Activated CD8-positive, alpha-beta memory T cell treated with anti-CD3 and anti-CD28 coated beads for 36 hours (primary cell): ENCODE results near the gene TLR4. TPM values are rescaled to one million over a fixed set of nuclear protein-coding genes. Genes with fewer than 3 reads are reported as not detected.

Experiments
- CTCF ChIA-PET: fragments of 350-600 bp; sonication (Branson Sonifier 250); formaldehyde crosslinking; loops from one replicate; lab custom pipeline; 2021; ENCODE audit warnings: antibody characterized with exemption; lab: Charles Lee
- POLR2A ChIA-PET: fragments of 350-600 bp; sonication (Branson Sonifier 250); formaldehyde crosslinking; loops from one replicate; lab custom pipeline; 2021; ENCODE audit warnings: antibody characterized with exemption; lab: Charles Lee
- total RNA-seq, 2 experiments: library from RNA; stranded (reverse); gene quantifications; one replicate each; pipeline ENCODE4 v1.2.3, GENCODE V29; 2021

Gene TLR4
- not detected for total RNA-seq

DNA sequence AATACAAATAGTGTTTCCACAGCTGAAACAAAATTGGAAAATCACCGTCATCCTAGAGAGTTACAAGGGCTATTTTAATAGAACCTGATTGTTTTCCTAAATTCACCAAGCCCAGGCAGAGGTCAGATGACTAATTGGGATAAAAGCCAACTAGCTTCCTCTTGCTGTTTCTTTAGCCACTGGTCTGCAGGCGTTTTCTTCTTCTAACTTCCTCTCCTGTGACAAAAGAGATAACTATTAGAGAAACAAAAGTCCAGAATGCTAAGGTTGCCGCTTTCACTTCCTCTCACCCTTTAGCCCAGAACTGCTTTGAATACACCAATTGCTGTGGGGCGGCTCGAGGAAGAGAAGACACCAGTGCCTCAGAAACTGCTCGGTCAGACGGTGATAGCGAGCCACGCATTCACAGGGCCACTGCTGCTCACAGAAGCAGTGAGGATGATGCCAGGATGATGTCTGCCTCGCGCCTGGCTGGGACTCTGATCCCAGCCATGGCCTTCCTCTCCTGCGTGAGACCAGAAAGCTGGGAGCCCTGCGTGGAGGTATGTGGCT, at the start of gene TLR4:
TLR4 (plus strand) TSS at position 380 of the 552 bp plus-strand sequence; CDS start at position 450, 70 bp downstream.
- CTCF ChIA-PET = no interaction called here
- POLR2A ChIA-PET = no interaction called here

DNA sequence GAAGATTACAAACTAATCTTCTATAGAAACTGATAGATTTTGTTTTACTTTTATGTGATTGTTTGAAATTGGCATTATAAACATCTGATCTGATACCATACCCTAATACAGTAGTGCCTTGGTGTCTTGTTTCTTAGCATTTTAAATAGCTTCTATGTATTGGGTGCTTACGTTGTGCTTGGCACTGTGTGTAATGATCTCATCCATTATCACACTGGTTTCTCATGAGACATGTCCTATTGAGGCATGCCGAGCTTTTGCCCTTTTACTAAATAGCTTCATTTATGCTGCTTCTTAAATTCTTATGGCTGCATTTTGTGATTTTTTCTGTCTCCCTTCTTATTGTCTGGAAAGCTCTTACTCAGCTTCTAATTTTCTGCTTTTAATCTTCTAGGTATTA, 48.2 kb upstream of the TLR4 start:
- POLR2A ChIA-PET = no interaction called here
- CTCF ChIA-PET = no interaction called here

DNA sequence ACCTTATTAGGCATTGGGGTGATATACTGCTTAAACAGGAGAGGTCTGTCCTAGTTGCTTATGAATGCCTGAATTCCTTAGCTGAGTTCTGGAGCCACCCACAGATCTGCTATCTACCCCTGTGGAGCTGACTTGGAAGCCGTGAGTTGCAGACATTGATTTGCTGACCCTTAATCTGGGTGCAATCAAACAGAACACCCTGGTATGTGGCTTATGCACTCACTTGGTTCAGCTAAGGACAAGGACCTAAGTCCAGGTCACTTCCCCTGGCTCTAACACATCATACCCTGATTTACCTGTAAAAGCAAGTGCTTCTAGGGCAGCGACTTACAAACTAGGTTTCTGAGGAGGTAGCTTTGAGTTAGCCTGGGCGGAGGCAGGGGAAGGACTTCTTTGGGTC, 41.6 kb upstream of the TLR4 start:
- ChIA-PET CTCF (no interaction called here), POLR2A (no interaction called here)

DNA sequence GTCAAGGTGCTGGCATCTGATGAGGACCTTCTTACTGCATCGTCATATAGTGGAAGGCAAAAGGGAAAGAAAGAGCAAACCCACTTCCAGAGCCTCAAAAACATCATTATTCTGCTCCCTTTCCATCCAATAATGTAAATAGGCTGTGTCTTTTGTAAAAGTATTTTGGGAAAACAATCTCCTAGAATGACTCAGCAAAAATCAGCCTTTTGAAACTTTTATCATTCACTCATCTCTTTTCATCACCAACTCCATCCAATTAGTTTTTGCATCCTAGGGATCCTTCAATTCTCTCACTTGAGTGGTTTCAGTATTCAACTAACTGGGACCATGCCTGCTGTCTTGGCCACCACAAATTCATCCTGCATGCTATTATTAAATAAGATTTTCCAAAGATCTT, 39.8 kb upstream of the TLR4 start:
- CTCF ChIA-PET = no interaction called here
- POLR2A ChIA-PET = no interaction called here

DNA sequence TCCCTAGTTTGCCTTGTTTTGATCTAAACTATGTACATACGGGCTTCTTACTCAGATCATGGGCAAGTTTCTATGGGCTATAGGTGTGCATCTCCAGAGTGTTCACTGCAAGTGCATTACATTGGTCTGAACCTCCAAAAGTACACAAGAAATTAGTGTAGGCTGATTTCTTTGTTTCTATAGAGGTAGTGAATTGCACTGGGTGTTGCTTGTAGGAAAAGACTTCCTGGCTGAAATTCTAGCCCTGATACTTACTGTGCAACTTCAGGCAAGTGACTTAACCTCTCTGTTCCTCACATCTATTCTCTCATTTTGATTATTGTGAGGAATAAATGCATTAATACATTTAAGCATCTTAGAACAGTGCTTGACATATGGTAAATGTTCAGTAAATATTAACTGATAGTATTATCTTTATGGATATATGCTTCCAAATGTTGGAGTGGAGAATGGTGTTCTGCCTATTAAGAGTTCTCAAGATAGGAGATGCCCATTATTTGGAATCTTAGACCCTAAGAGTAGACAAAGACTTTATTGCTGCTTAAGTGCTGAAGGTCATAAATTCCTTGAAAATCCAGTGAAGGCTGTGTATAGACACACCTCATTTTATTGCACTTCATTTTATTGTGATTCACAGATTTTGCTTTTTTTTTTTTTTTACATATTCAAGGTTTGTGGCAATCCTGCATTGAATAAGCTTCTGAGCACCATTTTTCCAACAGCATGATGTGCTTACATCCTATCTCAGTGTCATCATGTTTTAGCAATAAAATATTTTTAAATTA, 38.4 kb upstream of the TLR4 start:
- CTCF ChIA-PET = no interaction called here
- POLR2A ChIA-PET = no interaction called here

DNA sequence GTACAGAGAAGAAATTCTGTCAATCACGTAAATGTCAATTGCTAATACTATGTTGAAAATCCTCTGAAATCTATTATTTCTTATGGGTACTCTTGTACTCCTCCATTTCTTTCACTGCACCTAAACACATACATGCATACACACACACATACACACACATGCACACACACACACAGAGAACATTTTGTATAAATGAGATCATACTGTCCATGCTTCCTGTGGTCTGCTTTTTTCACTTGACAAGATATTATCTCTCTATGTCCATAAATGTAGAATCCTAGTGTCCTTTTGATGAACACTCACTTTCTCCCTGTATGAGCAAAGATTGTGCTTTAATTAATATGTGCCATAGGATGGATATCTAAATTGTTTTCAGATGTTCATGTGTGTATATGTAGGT, 32.7 kb upstream of the TLR4 start:
- ChIA-PET CTCF (no interaction called here), POLR2A (no interaction called here)

DNA sequence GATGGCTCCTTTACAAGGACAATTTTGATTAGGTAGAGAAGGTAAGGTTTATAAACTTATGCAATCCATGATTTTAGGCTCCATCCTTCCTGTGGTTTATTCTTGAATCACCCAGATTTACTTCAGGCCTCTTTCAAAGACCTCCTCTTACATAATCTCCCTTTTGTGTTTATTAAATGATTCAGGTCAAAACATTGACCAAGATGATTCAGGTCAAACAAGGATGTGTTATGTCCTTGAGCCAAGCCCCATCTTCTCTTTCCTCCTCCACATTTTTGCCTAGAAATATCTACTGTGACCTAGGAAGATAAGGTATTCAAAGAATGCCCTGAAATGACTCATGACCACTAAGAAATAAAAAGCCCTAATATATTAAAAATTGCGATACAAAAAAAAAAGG, 31.8 kb upstream of the TLR4 start:
- CTCF ChIA-PET = no interaction called here
- POLR2A ChIA-PET = no interaction called here

DNA sequence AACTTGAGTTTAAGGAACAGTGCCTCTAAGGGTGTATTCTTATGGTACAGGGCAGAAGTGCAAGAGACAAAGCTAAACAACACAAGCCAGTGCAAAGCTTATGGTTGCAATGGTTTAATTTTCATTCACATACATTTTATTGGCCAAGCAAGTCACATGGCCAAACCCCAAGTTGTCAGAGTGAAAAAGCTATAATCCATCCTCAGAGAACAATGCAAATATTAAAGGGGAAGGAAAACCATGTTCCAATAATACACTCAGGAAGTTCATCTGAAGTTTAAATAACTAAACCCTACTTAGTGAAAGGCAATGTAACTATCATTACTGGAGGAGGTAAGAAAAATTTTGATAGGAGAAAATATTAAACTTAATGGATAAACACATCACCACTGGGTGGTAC, 26.6 kb upstream of the TLR4 start:
- ChIA-PET CTCF (no interaction called here), POLR2A (no interaction called here)

DNA sequence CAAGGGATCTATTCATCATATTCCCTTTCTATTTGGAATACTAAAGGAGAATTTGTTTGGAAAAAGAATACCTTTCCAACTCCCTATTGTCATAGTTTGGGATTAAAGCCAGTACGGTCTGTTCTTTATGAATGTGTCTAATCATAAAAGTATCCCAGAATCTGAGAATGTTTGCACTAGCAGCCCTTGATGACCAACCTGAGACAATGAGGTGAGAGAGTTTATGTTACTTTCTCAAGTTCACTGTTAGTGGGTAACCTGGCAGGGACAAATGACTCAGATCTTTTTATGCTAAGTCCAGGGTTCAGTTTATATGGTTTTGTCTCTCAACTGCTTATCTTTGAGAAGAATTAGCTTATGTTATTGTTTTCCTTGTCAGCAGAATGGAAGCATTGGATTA, 25.3 kb upstream of the TLR4 start:
- ChIA-PET CTCF (no interaction called here), POLR2A (no interaction called here)

DNA sequence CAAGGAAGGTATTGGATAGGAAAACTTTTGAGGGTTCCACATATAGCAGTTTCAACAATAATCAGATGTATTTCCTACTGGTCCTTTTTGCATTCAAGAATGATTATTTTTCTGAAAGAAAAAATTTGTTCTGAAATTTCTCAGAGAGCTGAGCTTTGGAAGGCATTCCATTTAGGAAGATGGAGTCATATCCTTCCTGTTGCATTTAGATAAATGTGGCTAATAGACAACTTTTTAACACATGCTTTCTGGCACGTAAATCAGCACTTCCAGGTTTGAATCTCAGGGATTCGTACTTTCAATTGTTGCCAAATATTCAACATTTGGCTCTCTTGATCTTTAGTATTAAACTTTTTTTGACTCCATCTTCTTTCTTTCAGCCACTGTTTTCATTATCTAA, 24.8 kb upstream of the TLR4 start:
- POLR2A ChIA-PET = no interaction called here
- CTCF ChIA-PET = no interaction called here

DNA sequence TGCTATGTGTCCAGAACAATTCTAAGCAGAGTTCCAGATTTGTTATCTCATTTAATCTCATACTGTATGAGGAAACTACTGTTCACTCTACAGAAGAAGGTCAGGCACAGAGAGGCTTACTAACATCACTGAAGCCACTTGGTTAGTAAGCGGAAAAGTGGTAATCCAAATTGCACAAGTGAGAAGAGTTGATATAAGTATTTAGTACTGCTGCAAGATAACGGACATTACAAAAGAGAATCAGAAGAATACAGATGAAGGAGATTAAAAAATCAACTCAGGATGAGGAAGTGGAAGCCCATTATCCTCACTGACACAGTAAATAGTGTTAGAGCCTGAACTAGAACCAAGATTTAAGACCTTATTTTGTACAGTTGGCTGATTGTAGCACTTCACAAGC, 22.3 kb upstream of the TLR4 start:
- ChIA-PET POLR2A (no interaction called here), CTCF (no interaction called here)

DNA sequence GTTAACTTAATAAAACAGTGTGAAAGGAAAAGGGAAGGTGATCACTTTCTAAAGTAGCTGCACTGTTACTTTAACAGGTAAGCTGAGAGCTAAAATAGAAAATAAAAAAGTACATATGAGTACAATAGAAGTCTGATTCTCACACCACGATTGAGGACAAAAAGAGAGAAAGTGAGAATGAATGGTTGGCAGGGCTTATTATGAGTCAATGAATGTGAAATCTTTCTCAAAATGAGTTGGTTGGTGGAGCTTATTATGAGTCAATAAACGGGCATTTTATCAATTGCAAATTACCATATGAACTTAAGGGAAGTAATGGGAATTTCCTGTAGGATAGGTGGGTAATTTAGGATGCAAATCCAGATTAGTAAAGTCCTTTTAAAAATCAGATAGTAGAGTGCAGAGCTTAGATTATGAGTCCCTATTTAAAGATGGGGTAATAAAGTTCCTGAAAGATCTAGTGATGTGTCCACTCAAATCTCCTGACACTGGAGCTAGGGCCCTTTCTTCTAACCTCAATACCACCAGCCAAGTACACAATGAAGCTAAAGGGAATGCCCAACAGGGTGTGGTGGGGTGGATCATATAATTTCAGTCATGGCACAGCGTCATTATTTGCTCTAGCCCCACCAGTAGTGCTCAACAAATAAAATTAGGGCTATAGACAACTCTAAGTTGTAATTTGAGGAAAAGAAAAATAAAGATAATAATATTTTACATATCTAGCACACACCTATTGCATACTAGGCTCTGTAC, 21.1 kb upstream of the TLR4 start:
- ChIA-PET CTCF (no interaction called here), POLR2A (no interaction called here)

DNA sequence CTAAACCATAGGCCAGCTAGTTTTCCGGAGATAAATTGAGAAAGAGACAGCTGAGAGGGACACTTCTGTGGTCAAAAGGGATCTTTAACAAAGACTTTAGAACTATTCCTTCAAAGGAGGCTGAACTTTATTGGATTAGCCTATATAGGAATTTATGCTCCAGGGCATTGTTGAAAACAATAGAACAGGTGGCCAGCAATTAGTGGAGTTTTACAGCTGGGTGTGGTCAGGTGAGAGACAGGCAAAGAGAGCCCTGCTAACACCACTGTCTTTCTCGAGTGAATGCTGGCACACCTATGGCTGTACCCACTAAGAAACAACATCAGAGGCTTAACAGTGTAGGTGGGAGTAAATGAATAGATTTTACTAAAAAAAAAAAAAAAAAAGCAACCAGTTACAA, 16.7 kb upstream of the TLR4 start:
- CTCF ChIA-PET = no interaction called here
- POLR2A ChIA-PET = no interaction called here

DNA sequence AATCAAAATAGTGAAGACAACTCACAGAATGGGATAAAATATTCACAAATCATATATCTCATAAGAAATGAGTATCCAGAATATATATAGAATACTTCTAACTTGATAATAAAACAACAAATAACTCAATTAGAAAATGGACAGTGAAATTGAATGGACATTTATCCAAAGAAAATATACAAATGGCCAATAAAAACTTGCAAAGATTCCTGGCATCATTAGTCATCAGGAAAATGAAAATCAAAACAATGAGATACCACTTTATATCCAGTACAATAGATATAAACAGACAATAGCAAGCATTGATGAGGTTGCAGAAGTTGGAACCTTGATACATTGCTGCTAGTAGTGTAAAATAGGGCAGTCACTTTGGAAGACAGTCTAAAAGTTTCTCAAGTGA, 12.8 kb upstream of the TLR4 start:
- POLR2A ChIA-PET = no interaction called here
- CTCF ChIA-PET = no interaction called here

DNA sequence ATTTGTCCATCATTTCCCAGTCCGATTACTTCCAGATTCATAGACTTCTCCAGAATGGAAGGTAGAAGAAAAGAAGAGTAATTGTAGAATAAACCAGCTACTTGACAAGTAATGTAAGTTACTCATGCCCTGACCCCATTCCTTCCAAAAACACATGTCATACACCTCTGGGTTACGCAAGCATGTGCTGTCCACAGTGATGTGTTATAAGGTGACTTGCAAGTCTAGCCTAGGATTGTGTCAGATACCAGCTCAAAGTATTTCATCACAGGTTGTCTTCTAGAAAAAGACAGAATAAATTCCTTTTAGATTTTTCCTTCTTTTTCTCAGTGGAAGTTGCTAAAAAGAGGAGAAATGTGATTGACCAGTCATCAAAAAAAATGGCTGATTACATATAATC, 8.0 kb upstream of the TLR4 start:
- ChIA-PET CTCF (no interaction called here), POLR2A (no interaction called here)

DNA sequence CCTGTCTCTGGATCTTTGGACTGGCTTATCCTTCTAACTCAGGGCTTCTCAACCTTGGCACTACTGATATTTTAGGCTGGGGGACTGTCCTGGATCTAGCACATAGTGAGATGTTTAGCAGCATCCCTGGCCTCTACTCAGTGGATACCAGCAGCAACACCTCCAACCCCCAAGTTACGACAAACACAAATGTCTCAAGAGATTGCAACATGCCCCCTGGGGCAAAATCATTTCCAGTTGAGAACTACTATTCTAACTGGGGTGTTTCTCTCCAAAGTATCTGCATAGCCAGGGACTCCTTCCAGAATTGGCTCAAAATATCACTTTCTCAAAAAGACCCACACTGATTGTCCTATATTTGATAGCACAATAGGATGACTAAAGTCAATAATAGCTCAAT, 7.2 kb upstream of the TLR4 start:
- CTCF ChIA-PET = no interaction called here

DNA sequence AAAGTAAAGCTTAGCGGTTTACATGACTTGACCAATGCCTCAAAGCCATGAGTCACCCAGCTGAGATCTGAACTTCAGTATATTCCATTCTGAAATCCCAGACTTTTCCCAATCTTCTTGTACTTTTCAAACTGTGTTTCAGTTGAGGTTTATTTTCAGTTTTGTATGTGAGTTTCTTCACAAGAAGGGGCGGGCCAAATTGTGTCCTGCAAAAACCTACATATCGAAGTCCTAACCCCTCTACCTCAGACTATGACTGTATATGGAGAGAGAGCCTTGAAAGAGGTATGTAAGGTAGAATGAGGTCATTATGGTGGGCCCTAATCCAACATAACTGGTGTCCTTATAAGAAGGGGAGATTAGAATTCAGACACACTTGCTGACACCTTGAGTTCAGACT, 666 bp upstream of the TLR4 start:
- POLR2A ChIA-PET = no interaction called here
- CTCF ChIA-PET = no interaction called here

More for the DNA sequence above, 7.2 kb upstream of the TLR4 start:
- POLR2A ChIA-PET = interaction anchor here (0.5 kb wide), 1 partner anchor 332 kb away, joined by 3 read pairs; no protein-coding TSS in a partner anchor

DNA sequence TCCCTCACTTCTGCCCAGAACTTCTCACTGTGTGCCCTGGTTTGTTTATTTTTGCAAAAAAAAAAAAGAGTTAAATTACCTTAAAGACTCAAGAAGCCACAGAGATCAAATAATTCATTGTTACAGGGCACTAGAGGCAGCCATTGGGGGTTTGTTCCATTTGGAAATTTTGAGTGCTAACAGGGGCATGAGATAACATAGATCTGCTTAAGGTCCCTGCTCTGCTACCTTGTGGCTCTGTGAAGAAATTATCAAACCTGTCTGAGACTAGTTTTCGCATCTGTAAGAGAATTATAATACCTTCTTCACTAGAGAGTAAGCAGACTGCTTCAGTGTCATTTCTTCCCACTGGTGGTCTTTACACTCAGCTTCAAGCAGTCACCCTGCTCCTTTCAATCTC, 394 bp downstream of the TLR4 start:
- ChIA-PET CTCF (no interaction called here), POLR2A (no interaction called here)

DNA sequence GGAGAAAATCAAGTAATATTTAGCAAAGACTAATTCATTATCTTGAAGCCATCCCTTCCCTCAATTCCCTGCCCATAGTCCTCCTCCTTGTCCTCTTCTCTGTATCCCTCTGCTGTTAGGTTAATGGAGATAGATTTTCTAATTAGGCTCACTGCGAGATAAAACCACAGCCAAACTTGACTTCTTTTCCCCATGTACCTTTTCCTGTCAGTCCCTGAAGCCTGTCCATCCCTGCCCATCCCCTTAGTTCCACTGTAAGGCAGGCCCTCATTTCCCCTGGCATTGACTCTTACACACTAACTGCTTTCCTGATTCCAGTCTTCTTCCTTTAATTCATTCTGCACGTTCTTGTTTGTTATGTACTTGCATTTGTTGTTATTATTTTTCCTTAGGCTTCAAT, 1.2 kb downstream of the TLR4 start:
- CTCF ChIA-PET = no interaction called here
- POLR2A ChIA-PET = no interaction called here

DNA sequence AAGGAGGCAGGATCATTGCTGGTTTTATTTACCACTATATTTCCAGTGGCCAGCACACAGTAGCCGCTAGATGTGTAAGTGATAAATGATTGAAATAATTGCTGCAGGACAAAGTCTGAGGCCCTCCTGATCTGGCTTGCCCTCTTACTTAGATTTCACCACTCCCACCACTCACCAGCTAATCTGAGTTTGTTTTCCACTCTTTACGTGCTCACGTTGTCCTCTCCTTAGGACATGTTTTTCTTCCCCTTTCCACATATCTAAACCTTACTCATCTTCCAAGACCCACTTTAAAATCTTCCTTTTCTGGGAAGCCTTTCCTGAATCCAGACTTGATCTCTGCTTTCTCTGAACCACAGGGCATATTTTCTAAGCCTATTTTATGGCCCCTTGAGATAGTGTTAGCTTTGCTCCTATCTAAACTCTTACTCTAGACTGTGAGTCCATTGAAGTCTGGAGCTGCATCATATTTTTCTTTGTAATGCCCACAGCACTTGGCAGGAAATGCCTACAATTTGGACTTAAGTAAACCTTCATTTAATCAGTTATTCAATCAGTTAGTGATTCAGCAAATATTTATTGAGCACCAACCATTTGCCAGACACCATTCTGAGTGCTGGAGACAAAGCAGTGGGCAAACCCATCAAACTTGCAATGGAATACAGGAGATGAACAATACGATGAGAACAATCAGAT, 2.4 kb downstream of the TLR4 start:
- CTCF ChIA-PET = no interaction called here
- POLR2A ChIA-PET = no interaction called here
